DMS53 treated with DMSO at 0.1 percent for 48 hours (cell line): ENCODE data around the gene STAT4.

Source experiments
- DNase-seq: peaks from one replicate; lab custom pipeline; 2025; ENCODE audit not compliant: unreplicated experiment; lab: John Stamatoyannopoulos, UW

Gene STAT4

GRCh38 chr2:191176801-191177438, 26.1 kb upstream of the STAT4 start:
- no peak for DNase-seq

GRCh38 chr2:191176305-191176704, 25.5 kb upstream of the STAT4 start:
- DNase-seq = no peak

- DNase-seq = no peak
These were observed 23.6 kb upstream of the STAT4 start for GRCh38 chr2:191174442-191174841.

- DNase-seq = no peak
These were observed 22.4 kb upstream of the STAT4 start for GRCh38 chr2:191173206-191173605.

- no peak for DNase-seq
These were observed 21.0 kb upstream of the STAT4 start for GRCh38 chr2:191171708-191172355.

GRCh38 chr2:191171286-191171685, 20.5 kb upstream of the STAT4 start:
- DNase-seq = no peak

- no peak for DNase-seq
These were observed 20.0 kb upstream of the STAT4 start for GRCh38 chr2:191170773-191171172.

GRCh38 chr2:191170301-191170636, 19.5 kb upstream of the STAT4 start:
- no peak for DNase-seq

GRCh38 chr2:191169456-191170300, 18.9 kb upstream of the STAT4 start:
- no peak for DNase-seq

- DNase-seq = no peak
These were observed 17.0 kb upstream of the STAT4 start for GRCh38 chr2:191167766-191168165.

- no peak for DNase-seq
These were observed 16.1 kb upstream of the STAT4 start for GRCh38 chr2:191166756-191167445.

GRCh38 chr2:191166111-191166755, 15.4 kb upstream of the STAT4 start:
- DNase-seq = no peak

- DNase-seq = peak; percentile 57
These were observed 14.4 kb upstream of the STAT4 start for GRCh38 chr2:191165176-191165643.

- no peak for DNase-seq
These were observed 8.0 kb upstream of the STAT4 start for GRCh38 chr2:191158747-191159146.

- no peak for DNase-seq
These were observed 7.4 kb upstream of the STAT4 start for GRCh38 chr2:191158193-191158592.

- peak; percentile 54 for DNase-seq
These were observed 4.8 kb upstream of the STAT4 start for GRCh38 chr2:191155608-191156071.

- DNase-seq = no peak
These were observed 2.9 kb upstream of the STAT4 start for GRCh38 chr2:191153716-191154115.

- DNase-seq = peak; percentile 25
These were observed 1.9 kb upstream of the STAT4 start for GRCh38 chr2:191152482-191153240.

GRCh38 chr2:191151331-191151730, 537 bp upstream of the STAT4 start:
- no peak for DNase-seq

- DNase-seq = peak; percentile 22
These were observed 579 bp downstream of the STAT4 start for GRCh38 chr2:191150230-191150599.
